Prostate gland (tissue), 2 donors: ENCODE results near the gene CPA5.

Experiments used
- CTCF ChIP-seq, 4 experiments: fragments of 200-600 bp in 2 of 4; fragments of 450-650 bp in 2 of 4; sonication (generic) in 2 of 4; IDR thresholded peaks; 1 replicate in 3 of 4; 2 replicates in 1 of 4; pipeline ENCODE4 v1.5.1; 2016 to 2019; ENCODE audit warnings: antibody characterized with exemption in 4 of 4, mild to moderate bottlenecking in 2 of 4, moderate library complexity in 2 of 4
- POLR2A ChIP-seq: fragments of 450-650 bp; IDR thresholded peaks from one replicate; pipeline ENCODE4 v1.6.1; 2016; ENCODE audit warnings: antibody characterized with exemption, mild to moderate bottlenecking

GRCh38 chr7:130417213-130417612 lies 72.6 kb downstream of the CPA5 start:
- TF ChIP-seq CTCF (IDR thresholded peaks at IDR 0.05): no peak
- no peak for TF ChIP-seq POLR2A
